Muscle of back (tissue), 11 donors: Measurements from ENCODE around the gene NASP. TPM values are rescaled to one million over a fixed set of nuclear protein-coding genes. Genes with fewer than 3 reads are reported as not detected.

Experiments used
- DNase-seq, 3 donors: peaks; one replicate each; pipeline versions ENCODE4 v3.0.0 to v3.0.0-alpha.2; 2013
- polyA plus RNA-seq, 10 donors: library from polyadenylated mRNA; unstranded; fragments of 120-200 nt; gene quantifications; one replicate each; pipeline ENCODE4 v1.2.1, GENCODE V29; 2013; ENCODE audit not compliant: insufficient read length in 10 of 10

Gene NASP
- polyA plus RNA-seq, 10 donors: 107 to 179 (median 146) TPM

- DNase-seq: no peak
These were observed 76.5 kb downstream of the NASP start for GRCh38 chr1:45660336-45660735.

GRCh38 chr1:45666836-45667235, 83.0 kb downstream of the NASP start:
- no peak for DNase-seq

GRCh38 chr1:45667321-45668111, 83.7 kb downstream of the NASP start:
- DNase-seq: no peak

Other genes with a start within 250 kb of the NASP start
- gene TOE1, start 243.9 kb upstream of the NASP start, polyA plus RNA-seq: 1 to 10 TPM; 5.9 to 8.9 (median 6.8) TPM
- 10 to 100 TPM; 11.5 to 22.7 (median 15.7) TPM for gene MUTYH, start 243.6 kb upstream of the NASP start, polyA plus RNA-seq
- gene TESK2, start 92.9 kb upstream of the NASP start, polyA plus RNA-seq: 1 to 10 TPM; 1.5 to 2.7 (median 1.9) TPM
- 1 to 10 TPM in 7 of 10 donors, under 1 TPM in 3; 0.68 to 3.6 (median 1.8) TPM for gene CCDC163, start 84.0 kb upstream of the NASP start, polyA plus RNA-seq
- gene MMACHC, start 83.7 kb upstream of the NASP start, polyA plus RNA-seq: 1 to 10 TPM; 5.1 to 9.7 (median 6.5) TPM
- gene PRDX1, start 62.2 kb upstream of the NASP start, polyA plus RNA-seq: 100 to 1,000 TPM; 151 to 220 (median 168) TPM
- gene AKR1A1, start 33.2 kb upstream of the NASP start, polyA plus RNA-seq: 100 to 1,000 TPM in 2 of 10 donors, 10 to 100 TPM in 8; 75.4 to 111 (median 85.9) TPM
- 1 to 10 TPM in 8 of 10 donors, under 1 TPM in 2; 0.55 to 3.0 (median 1.4) TPM for gene CCDC17, start 40.0 kb downstream of the NASP start, polyA plus RNA-seq
- 10 to 100 TPM; 47.1 to 76.8 (median 64.6) TPM for gene GPBP1L1, start 102.5 kb downstream of the NASP start, polyA plus RNA-seq
- gene TMEM69, start 104.1 kb downstream of the NASP start, polyA plus RNA-seq: 10 to 100 TPM; 23.6 to 36.0 (median 30.0) TPM
- 10 to 100 TPM; 17.0 to 25.6 (median 20.4) TPM for gene IPP, start 166.6 kb downstream of the NASP start, polyA plus RNA-seq
- gene MAST2, start 219.6 kb downstream of the NASP start, polyA plus RNA-seq: 10 to 100 TPM; 62.0 to 96.6 (median 70.6) TPM